DND-41 (cell line): ENCODE results near the gene DUT.

Source experiments
- ATAC-seq: fragments of 200-7000 bp; cut with Tn5 transposase; 3 replicates; pipeline ENCODE4 v1.9.1; 2021; ENCODE audit warnings: low read depth; ENCODE audit not compliant: insufficient read depth
- DNase-seq: peaks from one replicate; pipeline ENCODE4 v3.0.0-alpha.2; 2020
- H2AFZ ChIP-seq: 2 replicates; pipeline ENCODE4 v1.6.0; 2012; ENCODE audit warnings: low read depth, low read length
- H3K27ac ChIP-seq: 2 replicates; pipeline ENCODE4 v1.5.1; 2012; ENCODE audit warnings: low read length, inconsistent platforms
- H3K27me3 ChIP-seq: fragments of 200-600 bp; sonication (generic); 2 replicates; pipeline ENCODE4 v1.6.0; 2012; ENCODE audit warnings: low read length, mild to moderate bottlenecking, inconsistent platforms; ENCODE audit not compliant: insufficient read depth, poor library complexity
- H3K36me3 ChIP-seq: 2 replicates; pipeline ENCODE4 v1.5.1; 2012; ENCODE audit warnings: low read length, inconsistent platforms; ENCODE audit not compliant: insufficient read depth
- H3K4me1 ChIP-seq: 2 replicates; pipeline ENCODE4 v1.5.1; 2012; ENCODE audit warnings: mild to moderate bottlenecking, low read length; ENCODE audit not compliant: insufficient read depth
- H3K4me2 ChIP-seq: 2 replicates; pipeline ENCODE4 v1.6.0; 2012; ENCODE audit warnings: mild to moderate bottlenecking, moderate library complexity, low read length, inconsistent platforms; ENCODE audit not compliant: insufficient read depth
- H3K4me3 ChIP-seq, 2 experiments: fragments of 200-600 bp in 1 of 2; shearing (Covaris generic) in 1 of 2; 2 replicates each; pipeline ENCODE4 v1.5.1; 2012 to 2016; ENCODE audit warnings: inconsistent platforms in 2 of 2, low read length in 2 of 2, mild to moderate bottlenecking in 2 of 2, low read depth in 1 of 2, moderate library complexity in 1 of 2
- H3K79me2 ChIP-seq: 2 replicates; pipeline ENCODE4 v1.6.0; 2012; ENCODE audit warnings: low read length, inconsistent platforms; ENCODE audit not compliant: insufficient read depth
- H3K9ac ChIP-seq: 2 replicates; pipeline ENCODE4 v1.6.0; 2012; ENCODE audit warnings: low read depth, mild to moderate bottlenecking, inconsistent platforms, low read length, moderate library complexity
- H3K9me3 ChIP-seq: 2 replicates; pipeline ENCODE4 v1.5.1; 2012; ENCODE audit warnings: low read length, moderate library complexity, mild to moderate bottlenecking, inconsistent platforms; ENCODE audit not compliant: insufficient read depth, severe bottlenecking
- H4K20me1 ChIP-seq: 2 replicates; pipeline ENCODE4 v1.6.0; 2012; ENCODE audit warnings: low read length; ENCODE audit not compliant: insufficient read depth
- EZH2 ChIP-seq: IDR thresholded peaks from 3 replicates; pipeline ENCODE4 v1.6.1; 2012; ENCODE audit warnings: borderline replicate concordance, low read depth, mild to moderate bottlenecking, moderate library complexity, low read length, inconsistent platforms; ENCODE audit not compliant: severe bottlenecking
- TF ChIP-seq, protein P1 (sequence below): IDR thresholded peaks from 2 replicates; pipeline ENCODE4 v1.5.1; 2012; ENCODE audit warnings: borderline replicate concordance, low read length, moderate library complexity, mild to moderate bottlenecking; ENCODE audit not compliant: poor library complexity, severe bottlenecking; ENCODE audit errors: extremely low read depth

The DUT gene

GRCh38 chr15:48309740-48310139, 21.5 kb upstream of the DUT start:
- Histone ChIP-seq H3K4me1 (no peaks in the 10 kb centered on the region), H3K4me3 (no peak overlapping the region), H3K79me2 (no peaks in the 10 kb centered on the region), H4K20me1 (no peaks in the 10 kb centered on the region), H3K36me3 (no peaks in the 10 kb centered on the region), H3K4me2 (no peak overlapping the region), H3K9ac (no peak overlapping the region), H3K9me3 (no peaks in the 10 kb centered on the region), H3K27me3 (peaks cover 2% of the 10 kb centered on the region), H3K27ac (no peak overlapping the region), H2AFZ (no peak overlapping the region)
- no peak for DNase-seq
- ATAC-seq = no peak
- TF ChIP-seq EZH2 = no peak
- TF ChIP-seq, protein P1, sequence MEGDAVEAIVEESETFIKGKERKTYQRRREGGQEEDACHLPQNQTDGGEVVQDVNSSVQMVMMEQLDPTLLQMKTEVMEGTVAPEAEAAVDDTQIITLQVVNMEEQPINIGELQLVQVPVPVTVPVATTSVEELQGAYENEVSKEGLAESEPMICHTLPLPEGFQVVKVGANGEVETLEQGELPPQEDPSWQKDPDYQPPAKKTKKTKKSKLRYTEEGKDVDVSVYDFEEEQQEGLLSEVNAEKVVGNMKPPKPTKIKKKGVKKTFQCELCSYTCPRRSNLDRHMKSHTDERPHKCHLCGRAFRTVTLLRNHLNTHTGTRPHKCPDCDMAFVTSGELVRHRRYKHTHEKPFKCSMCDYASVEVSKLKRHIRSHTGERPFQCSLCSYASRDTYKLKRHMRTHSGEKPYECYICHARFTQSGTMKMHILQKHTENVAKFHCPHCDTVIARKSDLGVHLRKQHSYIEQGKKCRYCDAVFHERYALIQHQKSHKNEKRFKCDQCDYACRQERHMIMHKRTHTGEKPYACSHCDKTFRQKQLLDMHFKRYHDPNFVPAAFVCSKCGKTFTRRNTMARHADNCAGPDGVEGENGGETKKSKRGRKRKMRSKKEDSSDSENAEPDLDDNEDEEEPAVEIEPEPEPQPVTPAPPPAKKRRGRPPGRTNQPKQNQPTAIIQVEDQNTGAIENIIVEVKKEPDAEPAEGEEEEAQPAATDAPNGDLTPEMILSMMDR = no peak

DNA sequence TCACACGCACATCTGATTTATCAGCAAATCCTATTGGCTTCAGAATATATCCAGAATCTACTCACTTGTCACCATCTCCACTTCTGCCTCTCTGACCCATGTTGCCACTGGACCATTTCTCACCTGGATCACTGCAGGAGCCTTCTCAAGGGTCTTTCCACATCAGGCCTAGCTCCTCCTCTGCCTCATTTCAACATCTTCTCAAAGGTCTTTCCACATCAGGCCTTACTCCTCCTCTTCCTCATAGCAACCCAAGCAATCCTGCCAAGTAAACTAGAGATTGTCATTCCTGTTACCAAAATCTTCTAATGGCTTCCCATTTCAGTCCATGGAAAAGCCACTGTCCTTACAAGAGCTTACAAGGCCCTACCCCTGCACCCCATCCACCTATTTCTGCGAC, 18.0 kb upstream of the DUT start:
- DNase-seq (no peak), ATAC-seq (no peak)
- no peak for TF ChIP-seq EZH2
- TF ChIP-seq, protein P1 = no peak

GRCh38 chr15:48315041-48315440, 16.2 kb upstream of the DUT start:
- Histone ChIP-seq H3K36me3 (no peaks in the 10 kb centered on the region), H3K4me2 (no peak overlapping the region), H2AFZ (no peak overlapping the region), H3K27ac (no peak overlapping the region), H3K79me2 (no peaks in the 10 kb centered on the region), H3K9ac (no peak overlapping the region), H3K4me1 (no peaks in the 10 kb centered on the region), H4K20me1 (no peaks in the 10 kb centered on the region), H3K4me3 (no peak overlapping the region), H3K9me3 (no peaks in the 10 kb centered on the region), H3K27me3 (no peaks in the 10 kb centered on the region)
- DNase-seq (no peak), ATAC-seq (no peak)
- TF ChIP-seq, protein P1 = no peak

More for the DNA sequence above, 18.0 kb upstream of the DUT start:
- Histone ChIP-seq H3K4me3 (no peak overlapping the region), H3K79me2 (no peaks in the 10 kb centered on the region), H3K9me3 (no peaks in the 10 kb centered on the region), H2AFZ (no peak overlapping the region), H3K9ac (no peak overlapping the region), H3K27me3 (no peaks in the 10 kb centered on the region), H3K27ac (no peak overlapping the region), H4K20me1 (no peaks in the 10 kb centered on the region), H3K4me1 (no peaks in the 10 kb centered on the region), H3K4me2 (no peak overlapping the region), H3K36me3 (no peaks in the 10 kb centered on the region)

DNA sequence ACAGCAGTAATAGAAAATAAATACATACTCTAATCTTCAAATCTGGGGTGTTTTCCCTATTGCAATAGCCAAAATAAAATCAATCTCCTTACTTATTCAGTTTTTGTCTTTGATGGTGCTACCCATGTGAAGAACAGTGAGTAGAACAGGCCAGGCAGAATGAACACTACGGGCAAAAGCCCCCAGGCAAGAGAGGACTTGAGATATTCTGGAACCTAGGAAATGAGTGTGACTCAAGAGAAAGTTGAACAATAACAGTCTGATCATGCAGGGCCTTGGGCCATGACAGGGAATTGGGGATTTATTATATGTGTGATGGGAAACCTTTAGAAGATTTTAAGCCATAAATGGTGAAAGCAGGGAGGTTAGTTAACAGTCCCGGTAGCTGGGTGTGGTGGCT, 14.0 kb upstream of the DUT start:
- Histone ChIP-seq H4K20me1 (no peaks in the 10 kb centered on the region), H3K4me2 (no peak overlapping the region), H3K79me2 (no peaks in the 10 kb centered on the region), H3K36me3 (no peaks in the 10 kb centered on the region), H3K9me3 (no peaks in the 10 kb centered on the region), H3K9ac (no peak overlapping the region), H2AFZ (no peak overlapping the region), H3K27me3 (no peaks in the 10 kb centered on the region), H3K27ac (no peak overlapping the region), H3K4me1 (no peaks in the 10 kb centered on the region), H3K4me3 (no peak overlapping the region)
- TF ChIP-seq EZH2 = no peak
- TF ChIP-seq, protein P1 = no peak
- DNase-seq (no peak), ATAC-seq (no peak)
